Bone marrow (tissue), 2 donors: ENCODE results near the gene SENP2.
A peak's percentile ranks its signal among the peaks of the same experiment; 100 is the strongest.
"Not testable (repeated sequence)": the region's sequence is repeated elsewhere in the genome, so short reads cannot be mapped to it uniquely, and the experiment has no call there.

Experiments
- DNase-seq, 2 donors: peaks; one replicate each; lab custom pipeline; 2025; lab: John Stamatoyannopoulos, UW

SENP2 gene

GRCh38 chr3:185585859-185586685 is at the start of gene SENP2:
SENP2 (plus strand) TSS chr3:185586295; CDS start chr3:185586414, 119 bp downstream.
- DNase-seq = peak; percentile 90 to 100

DNA sequence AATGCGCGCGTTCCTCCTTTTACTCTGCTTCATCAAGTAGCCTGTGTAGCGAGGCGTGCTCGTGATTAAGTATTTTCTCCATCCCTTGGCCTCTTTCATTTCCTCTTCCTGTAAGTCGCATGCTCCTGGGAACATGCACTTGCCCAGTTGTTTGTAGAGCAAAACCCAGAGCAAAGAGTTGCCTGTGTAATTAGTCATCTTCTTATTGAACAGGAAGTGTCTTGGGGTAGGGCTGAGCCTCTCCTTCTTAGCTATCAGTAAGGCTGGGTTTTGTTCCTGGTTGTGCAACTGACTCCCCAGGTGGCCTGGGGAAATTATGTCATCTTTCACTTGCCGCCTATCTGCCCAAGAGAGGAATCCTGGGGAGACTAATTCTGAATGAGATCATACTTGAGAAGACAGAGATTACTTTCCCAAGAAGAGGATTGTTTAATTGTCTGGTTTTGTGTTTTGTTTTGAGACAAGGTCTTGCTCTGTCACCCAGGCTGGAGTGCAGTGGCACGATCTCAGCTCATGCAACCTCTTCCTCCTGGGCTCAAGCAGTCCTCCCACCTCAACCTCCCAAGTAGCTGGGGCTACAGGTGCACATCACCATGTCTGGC is 48.6 kb upstream of the SENP2 start:
- peak; percentile 4 to 89 for DNase-seq

DNA sequence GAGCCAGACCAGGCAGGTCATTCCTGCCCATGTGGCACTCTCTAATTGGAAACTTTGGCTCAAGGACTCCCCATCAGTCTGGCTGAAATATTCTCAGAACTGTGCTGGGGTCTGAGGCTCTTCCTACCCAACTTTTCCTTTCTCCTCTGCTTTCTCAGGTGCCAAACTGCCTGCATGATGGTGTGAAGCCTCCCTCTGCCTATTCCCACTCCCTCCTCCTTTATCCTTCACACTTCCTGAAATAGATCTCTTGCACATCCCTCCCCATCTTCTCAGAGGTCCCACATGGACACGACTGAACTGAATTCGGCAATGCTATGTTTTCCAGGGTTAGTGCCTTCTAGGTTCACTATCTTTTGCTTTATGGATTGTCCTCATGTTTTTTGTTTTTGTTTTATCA is 46.2 kb upstream of the SENP2 start:
- no peak for DNase-seq

GRCh38 chr3:185540695-185541094 is 45.4 kb upstream of the SENP2 start:
- DNase-seq = no peak

GRCh38 chr3:185549122-185549521 is 37.0 kb upstream of the SENP2 start:
- no peak for DNase-seq

DNA sequence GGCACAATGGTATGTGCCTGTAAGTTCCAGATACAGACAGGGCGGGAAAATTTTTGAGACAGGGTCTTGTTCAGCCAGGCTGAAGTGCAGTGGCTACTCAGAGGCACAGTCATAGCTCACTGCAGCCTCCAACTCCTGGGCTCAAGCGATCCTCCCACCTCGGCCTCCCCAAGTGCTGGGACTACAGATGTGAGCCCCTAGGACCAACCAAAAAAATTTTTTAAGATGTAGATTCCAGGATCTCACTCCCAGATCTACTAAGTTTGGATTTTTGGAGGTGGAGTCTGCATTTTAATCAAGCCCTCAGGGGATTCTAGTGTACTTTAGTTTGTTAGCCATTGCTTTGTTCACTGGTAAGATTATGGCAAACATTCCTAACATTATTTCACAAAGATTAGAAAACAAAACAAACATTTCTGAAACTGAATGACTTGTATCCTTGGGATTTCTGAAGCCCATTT is 36.4 kb upstream of the SENP2 start:
- no peak for DNase-seq

DNA sequence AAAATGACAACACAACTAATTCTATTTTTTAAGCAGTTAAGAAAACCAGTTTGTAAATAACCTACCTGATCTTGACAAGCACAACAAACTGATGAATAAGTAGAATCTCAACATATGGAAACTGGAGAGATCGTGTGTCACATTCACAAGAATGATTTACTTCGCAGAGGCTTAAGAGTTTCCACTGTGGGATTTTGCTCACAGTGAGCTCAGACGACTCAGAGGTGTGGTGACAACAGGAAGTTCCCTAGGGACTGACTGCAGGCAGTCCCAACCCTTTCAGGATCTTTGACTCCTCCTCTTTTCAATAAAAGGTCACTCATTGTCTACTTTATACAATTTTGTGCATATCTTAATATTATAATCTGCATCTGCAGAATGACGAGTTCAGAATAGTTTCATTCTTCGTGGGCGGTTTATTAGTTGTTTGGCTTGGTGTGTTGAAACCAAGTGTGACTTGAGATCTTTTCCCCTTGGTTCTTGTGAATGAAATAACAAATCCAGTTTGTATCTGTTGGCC is 33.7 kb upstream of the SENP2 start, which contains the start of gene LIPH:
Gene LIPH, minus strand, starts transcription at position 231 of the 520 bp plus-strand sequence. Its CDS starts 117 bp downstream, at position 114.
- no peak for DNase-seq

DNA sequence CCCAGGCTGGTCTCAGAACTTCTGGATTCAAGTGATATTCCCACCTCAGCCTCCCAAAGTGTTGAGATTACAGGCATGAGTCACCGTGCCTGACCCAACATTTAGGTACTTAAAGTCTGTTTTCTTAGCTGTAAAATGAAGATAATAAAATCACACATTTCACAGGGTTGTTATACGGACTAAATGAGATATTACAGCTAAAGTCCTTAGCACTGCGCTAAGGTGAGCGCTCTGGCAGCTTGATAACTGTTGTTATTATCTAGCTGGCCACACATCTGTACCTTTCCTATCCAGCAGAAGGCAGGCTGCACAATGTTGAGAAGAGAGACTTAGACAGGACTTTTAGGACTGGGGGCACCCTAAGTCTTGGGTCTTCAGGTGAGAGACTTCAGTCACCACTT is 31.0 kb upstream of the SENP2 start:
- DNase-seq = no peak

GRCh38 chr3:185555860-185556347 is 30.2 kb upstream of the SENP2 start:
- DNase-seq = no peak

GRCh38 chr3:185556640-185557039 is 29.5 kb upstream of the SENP2 start:
- not testable (repeated sequence) for DNase-seq

DNA sequence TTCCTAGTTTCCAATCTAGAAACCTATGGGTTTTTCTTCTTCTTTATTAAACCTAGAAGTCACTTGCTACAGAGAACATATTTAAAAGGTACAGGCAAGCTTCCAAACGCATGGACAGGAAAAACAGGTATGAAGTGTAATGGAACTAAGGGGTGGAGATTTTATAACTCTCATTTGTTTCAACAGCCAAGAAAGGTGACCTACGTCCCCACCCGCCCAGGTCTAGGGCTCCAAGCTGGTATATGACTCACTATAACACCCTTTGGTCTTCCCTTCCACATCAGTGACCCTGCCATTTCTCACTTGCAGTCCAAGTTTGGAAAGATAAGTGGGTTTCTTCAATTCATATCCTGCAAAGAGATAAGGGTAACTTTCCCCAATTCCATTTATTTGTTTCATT is 27.7 kb upstream of the SENP2 start:
- DNase-seq = no peak

DNA sequence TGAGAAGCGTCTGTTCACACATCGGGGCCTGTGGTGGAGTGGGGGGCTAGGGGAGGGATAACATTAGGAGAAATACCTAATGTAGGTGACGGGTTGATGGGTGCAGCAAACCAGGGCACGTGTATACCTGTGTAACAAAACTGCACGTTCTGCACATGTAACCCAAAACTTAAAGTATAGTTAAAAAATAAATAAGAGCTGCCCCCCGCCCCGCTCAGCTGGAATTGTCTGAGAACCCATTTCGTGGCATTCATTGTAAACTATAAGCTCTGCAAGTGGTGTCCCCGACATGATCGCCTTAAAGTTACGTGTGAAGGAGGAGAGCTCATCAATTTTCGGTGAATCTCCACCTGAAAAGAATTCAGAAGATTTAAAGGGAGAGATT is 26.4 kb upstream of the SENP2 start:
- DNase-seq = no peak

DNA sequence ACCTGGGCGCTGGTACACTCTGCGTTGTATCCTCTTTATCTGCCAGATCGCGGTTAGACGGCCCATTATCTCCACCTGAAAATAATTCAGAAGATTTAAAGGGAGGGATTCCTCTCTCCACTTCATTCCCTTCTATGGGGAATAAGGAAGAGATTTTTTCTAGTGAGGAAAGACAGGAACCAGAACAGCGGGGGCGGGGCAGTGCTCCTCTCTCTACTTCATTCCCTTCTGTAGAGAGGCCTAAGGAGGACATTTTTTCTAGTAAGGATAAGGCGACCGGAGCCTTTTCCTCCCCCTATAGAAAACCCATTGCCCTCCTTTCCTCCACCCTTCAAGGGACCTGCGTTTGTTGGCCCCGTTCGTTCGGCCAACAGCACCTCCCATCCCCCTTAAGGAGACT is 25.4 kb upstream of the SENP2 start:
- DNase-seq = no peak

DNA sequence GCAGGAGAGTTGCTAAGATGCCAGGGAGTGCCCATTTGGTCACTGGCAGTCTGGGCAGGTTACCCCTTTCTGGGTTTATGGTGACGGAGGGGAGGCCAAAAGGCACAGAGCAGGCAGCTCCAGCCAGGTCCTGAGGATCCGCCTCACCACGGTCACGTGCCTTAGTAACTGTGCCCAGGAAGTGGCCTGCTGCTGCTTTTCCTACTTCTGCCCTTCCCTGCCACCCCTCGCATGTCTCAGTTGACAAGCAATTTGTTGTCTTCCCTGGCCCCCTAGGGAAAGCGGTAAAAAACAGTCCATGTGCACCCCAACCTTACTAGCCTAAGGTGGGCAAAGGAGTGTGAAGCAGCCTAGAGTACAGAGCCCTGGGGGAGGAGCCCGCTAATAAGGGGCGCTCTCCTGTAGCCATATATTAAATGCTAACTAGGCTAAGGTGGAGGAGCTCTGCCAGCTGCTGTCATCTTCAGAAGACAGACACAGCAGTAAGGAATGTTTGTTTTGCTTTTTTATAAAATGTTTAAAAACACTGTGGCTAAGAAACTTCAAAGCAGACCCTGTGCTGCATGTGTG is 24.6 kb upstream of the SENP2 start:
- peak in 1 of 2 donors; percentile 7 for DNase-seq

GRCh38 chr3:185561958-185562357 is 24.1 kb upstream of the SENP2 start:
- peak in 1 of 2 donors; percentile 79 for DNase-seq

- DNase-seq = no peak
Measured at GRCh38 chr3:185572183-185572582, 13.9 kb upstream of the SENP2 start.

GRCh38 chr3:185575108-185575869 is 10.8 kb upstream of the SENP2 start:
- DNase-seq = peak in 1 of 2 donors; percentile 65

DNA sequence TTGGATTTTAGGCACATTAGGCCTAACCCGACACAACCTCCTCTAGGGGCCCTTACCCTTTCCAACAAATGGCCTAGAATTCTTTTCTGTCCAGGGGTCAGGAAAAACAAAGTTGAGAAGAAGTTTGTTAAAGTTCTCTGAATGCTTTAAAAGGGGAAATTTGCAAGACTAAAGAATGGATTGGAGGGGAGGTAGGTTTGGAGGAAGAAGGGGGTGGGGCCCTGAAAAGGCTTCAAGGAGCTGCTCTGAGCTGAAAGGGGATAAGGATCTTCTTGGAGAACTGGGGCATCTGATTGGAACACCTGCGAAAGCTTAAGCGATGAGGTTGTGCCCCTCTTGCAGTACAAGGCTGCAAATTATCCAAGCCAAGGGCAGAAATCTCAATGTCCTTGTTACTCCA is 3.9 kb upstream of the SENP2 start:
- DNase-seq = no peak

DNA sequence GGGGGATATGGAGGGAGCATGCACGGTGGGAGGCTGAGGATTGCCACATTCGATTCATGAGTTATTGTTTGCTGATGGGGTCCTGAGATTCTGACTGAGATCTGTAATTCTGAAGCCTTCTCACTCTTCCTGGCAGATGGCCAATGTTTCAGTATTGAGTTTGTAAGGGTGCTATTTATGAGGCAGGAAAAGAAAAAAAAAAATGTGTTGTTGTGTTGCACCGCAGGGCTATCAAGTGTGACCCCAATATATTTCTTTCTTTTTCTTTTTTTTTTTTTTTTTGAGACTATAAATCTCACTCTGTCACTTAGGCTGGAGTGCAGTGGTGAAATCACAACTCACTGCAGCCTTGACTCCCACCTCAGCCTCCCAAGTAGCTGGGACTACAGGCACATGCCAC is 3.2 kb upstream of the SENP2 start:
- DNase-seq = peak in 1 of 2 donors; percentile 6

DNA sequence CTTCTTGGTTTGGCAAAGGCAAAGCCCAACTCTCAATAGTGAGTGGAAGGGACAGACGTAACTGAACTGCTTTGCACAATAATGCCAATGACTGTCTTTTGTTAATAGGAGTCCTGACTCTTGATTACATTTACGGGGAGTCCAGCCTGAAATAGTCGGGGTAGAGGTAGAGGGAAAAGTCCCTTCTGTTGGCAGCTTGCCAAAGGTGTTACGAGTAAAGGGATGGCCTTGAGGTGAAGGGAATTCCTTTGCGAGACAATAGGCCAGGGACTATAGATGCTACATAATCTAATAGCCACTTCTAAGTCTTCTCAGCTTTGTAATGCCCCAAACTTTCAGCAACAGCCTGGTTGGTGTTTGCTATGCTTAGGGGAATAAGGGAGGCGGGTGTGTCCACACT is 2.2 kb upstream of the SENP2 start:
- DNase-seq = no peak

DNA sequence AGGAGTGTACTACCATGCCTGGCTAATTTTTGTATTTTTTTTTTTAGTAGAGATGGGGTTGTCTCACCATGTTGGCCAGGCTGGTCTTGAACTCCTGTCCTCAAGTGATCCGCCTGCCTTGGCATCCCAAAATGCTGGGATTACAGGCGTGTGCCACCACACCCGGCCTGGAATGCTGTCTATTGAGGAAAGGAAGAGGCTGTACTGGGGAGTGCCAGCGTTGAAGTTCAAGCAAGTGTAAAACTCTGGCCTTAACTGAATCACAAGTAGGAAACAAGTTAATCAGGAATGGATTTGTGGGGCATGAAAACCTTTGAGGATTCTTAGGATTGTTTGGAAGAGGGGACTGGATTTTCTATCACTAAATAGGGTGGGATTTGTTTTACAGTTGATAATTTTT is 1.4 kb upstream of the SENP2 start:
- no peak for DNase-seq

DNA sequence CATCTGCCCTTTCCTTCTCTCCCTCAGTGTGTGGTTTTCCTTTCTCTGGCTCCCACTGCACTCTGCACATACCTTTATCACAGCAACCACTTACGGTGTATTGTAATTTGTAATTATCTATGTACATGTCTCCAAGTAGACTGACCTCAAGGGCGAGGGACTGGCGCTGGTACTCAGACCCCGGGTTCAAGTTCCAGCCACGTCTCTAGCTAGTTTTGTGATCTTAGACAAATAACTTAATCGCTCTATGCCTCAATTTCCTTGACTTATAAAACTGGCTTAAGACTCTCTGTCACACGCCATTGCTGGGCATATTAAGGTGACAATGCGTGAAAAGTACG is 607 bp upstream of the SENP2 start:
- no peak for DNase-seq
